ENCODE measurements around the gene DYNLL2.

DNA sequence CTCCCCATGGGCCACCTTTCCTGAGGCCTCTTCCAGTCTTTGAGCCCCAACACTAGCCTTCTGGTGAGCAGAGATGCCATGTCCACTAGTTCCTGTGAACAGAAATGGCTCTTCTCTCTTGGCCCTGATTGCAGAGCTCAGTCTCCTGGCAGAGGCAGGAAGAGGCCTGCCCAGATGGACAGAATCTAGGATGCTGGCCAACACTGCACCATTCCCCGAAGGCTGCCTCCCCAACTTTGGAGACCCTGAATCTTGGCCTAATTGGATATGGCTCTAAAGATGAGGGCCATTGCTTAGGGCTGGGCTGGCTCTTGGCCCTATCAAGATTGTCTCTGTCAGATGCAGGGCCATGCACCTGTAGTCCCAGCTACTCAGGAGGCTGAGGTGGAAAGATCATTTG, 18.0 kb upstream of the DYNLL2 start:
- TF ChIP-seq EZH2 (IDR thresholded peaks at IDR 0.05; ENCODE audit: borderline replicate concordance, low read length) = no peak
- TF ChIP-seq, protein P1, sequence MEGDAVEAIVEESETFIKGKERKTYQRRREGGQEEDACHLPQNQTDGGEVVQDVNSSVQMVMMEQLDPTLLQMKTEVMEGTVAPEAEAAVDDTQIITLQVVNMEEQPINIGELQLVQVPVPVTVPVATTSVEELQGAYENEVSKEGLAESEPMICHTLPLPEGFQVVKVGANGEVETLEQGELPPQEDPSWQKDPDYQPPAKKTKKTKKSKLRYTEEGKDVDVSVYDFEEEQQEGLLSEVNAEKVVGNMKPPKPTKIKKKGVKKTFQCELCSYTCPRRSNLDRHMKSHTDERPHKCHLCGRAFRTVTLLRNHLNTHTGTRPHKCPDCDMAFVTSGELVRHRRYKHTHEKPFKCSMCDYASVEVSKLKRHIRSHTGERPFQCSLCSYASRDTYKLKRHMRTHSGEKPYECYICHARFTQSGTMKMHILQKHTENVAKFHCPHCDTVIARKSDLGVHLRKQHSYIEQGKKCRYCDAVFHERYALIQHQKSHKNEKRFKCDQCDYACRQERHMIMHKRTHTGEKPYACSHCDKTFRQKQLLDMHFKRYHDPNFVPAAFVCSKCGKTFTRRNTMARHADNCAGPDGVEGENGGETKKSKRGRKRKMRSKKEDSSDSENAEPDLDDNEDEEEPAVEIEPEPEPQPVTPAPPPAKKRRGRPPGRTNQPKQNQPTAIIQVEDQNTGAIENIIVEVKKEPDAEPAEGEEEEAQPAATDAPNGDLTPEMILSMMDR (conservative IDR thresholded peaks at IDR 0.05 in 1 of 2, IDR thresholded peaks at IDR 0.05 in 1 of 2; ENCODE audit: extremely low read depth in 1 of 2, insufficient read depth in 1 of 2, low read depth in 1 of 2, low read length in 2 of 2) = no peak

Measured in mammary epithelial cell (primary cell).